Memory B cell (primary cell): Measurements from ENCODE around the gene GALR2.

Source experiments
- ATAC-seq: fragments of 150-1000 bp; cut with Tn5 transposase; 2 replicates; pipeline ENCODE4 v1.10.0; 2021; ENCODE audit warnings: low read depth, mild to moderate bottlenecking, moderate library complexity
- DNase-seq, 2 donors: peaks; one replicate each; pipeline ENCODE4 v3.0.0; 2022; ENCODE audit warnings: low spot score in 2 of 2
- H3K27ac Mint-ChIP-seq: one replicate; pipeline ENCODE4 v1.8.0; 2022; ENCODE audit warnings: mild to moderate bottlenecking, moderate library complexity, mixed read lengths
- H3K27me3 Mint-ChIP-seq: one replicate; pipeline ENCODE4 v1.8.0; 2022; ENCODE audit warnings: mixed read lengths
- H3K36me3 Mint-ChIP-seq: one replicate; pipeline ENCODE4 v1.8.0; 2022; ENCODE audit warnings: mild to moderate bottlenecking, mixed read lengths
- H3K4me1 Mint-ChIP-seq: one replicate; pipeline ENCODE4 v1.8.0; 2022; ENCODE audit warnings: mixed read lengths
- H3K4me3 Mint-ChIP-seq: one replicate; pipeline ENCODE4 v1.8.0; 2022; ENCODE audit warnings: mild to moderate bottlenecking, moderate library complexity, mixed read lengths
- H3K9me3 Mint-ChIP-seq: one replicate; pipeline ENCODE4 v1.8.0; 2022; ENCODE audit warnings: mixed read lengths

The GALR2 gene

GRCh38 chr17:76089680-76090516 is 15.3 kb downstream of the GALR2 start:
- Mint-ChIP-seq H3K4me3 (no peak overlapping the region), H3K36me3 (peaks cover 25% of the 10 kb centered on the region), H3K27me3 (no peaks in the 10 kb centered on the region), H3K4me1 (peaks cover 3% of the 10 kb centered on the region), H3K9me3 (no peaks in the 10 kb centered on the region), H3K27ac (no peak overlapping the region)
- DNase-seq (no peak), ATAC-seq (no peak)

GRCh38 chr17:76090517-76091129 is 16.0 kb downstream of the GALR2 start:
- Mint-ChIP-seq H3K9me3 (no peaks in the 10 kb centered on the region), H3K27me3 (no peaks in the 10 kb centered on the region), H3K4me3 (no peak overlapping the region), H3K4me1 (peaks cover 3% of the 10 kb centered on the region), H3K27ac (no peak overlapping the region), H3K36me3 (peaks cover 26% of the 10 kb centered on the region)
- no peak for ATAC-seq
- no peak for DNase-seq

- no peak overlapping the region for H3K4me3 Mint-ChIP-seq
- no peak for ATAC-seq
- H3K36me3 Mint-ChIP-seq, result peaks cover 26% of the 10 kb centered on the region
- H3K4me1 Mint-ChIP-seq, result peaks cover 3% of the 10 kb centered on the region
- no peaks in the 10 kb centered on the region for H3K9me3 Mint-ChIP-seq
- no peaks in the 10 kb centered on the region for H3K27me3 Mint-ChIP-seq
- no peak overlapping the region for H3K27ac Mint-ChIP-seq
- DNase-seq, result no peak
Measured at GRCh38 chr17:76091526-76092286, 17.1 kb downstream of the GALR2 start.

GRCh38 chr17:76092526-76093413 is 18.2 kb downstream of the GALR2 start:
- H3K36me3 Mint-ChIP-seq, result peaks cover 27% of the 10 kb centered on the region
- H3K4me3 Mint-ChIP-seq, result no peak overlapping the region
- peaks cover 3% of the 10 kb centered on the region for H3K4me1 Mint-ChIP-seq
- no peaks in the 10 kb centered on the region for H3K9me3 Mint-ChIP-seq
- no peak overlapping the region for H3K27ac Mint-ChIP-seq
- no peaks in the 10 kb centered on the region for H3K27me3 Mint-ChIP-seq
- ATAC-seq, result no peak
- DNase-seq, result no peak

GRCh38 chr17:76094046-76094445 is 19.5 kb downstream of the GALR2 start:
- H3K4me3 Mint-ChIP-seq, result no peak overlapping the region
- DNase-seq (no peak), ATAC-seq (no peak)
- H3K27me3 Mint-ChIP-seq, result no peaks in the 10 kb centered on the region
- no peaks in the 10 kb centered on the region for H3K9me3 Mint-ChIP-seq
- H3K4me1 Mint-ChIP-seq, result peaks cover 3% of the 10 kb centered on the region
- no peak overlapping the region for H3K27ac Mint-ChIP-seq
- peaks cover 26% of the 10 kb centered on the region for H3K36me3 Mint-ChIP-seq

- no peak overlapping the region for H3K4me3 Mint-ChIP-seq
- DNase-seq (no peak), ATAC-seq (no peak)
- H3K27ac Mint-ChIP-seq, result no peak overlapping the region
- peaks cover 5% of the 10 kb centered on the region for H3K4me1 Mint-ChIP-seq
- H3K27me3 Mint-ChIP-seq, result no peaks in the 10 kb centered on the region
- peaks cover 29% of the 10 kb centered on the region for H3K36me3 Mint-ChIP-seq
- no peaks in the 10 kb centered on the region for H3K9me3 Mint-ChIP-seq
Measured at GRCh38 chr17:76095943-76096342, 21.4 kb downstream of the GALR2 start.

- Mint-ChIP-seq H3K4me3 (no peak overlapping the region), H3K4me1 (peaks cover 7% of the 10 kb centered on the region), H3K9me3 (no peaks in the 10 kb centered on the region), H3K27me3 (no peaks in the 10 kb centered on the region), H3K27ac (no peak overlapping the region), H3K36me3 (peaks cover 28% of the 10 kb centered on the region)
- ATAC-seq, result no peak
- no peak for DNase-seq
Measured at GRCh38 chr17:76097716-76098295, 23.2 kb downstream of the GALR2 start.

- ATAC-seq (no peak), DNase-seq (no peak)
- Mint-ChIP-seq H3K4me1 (peaks cover 15% of the 10 kb centered on the region), H3K27ac (peak overlapping the region; percentile 96), H3K36me3 (peaks cover 15% of the 10 kb centered on the region), H3K9me3 (no peaks in the 10 kb centered on the region), H3K4me3 (peak overlapping the region; percentile 95), H3K27me3 (no peaks in the 10 kb centered on the region)
Measured at GRCh38 chr17:76102944-76103273, 28.3 kb downstream of the GALR2 start.

GRCh38 chr17:76103274-76104139 is 28.9 kb downstream of the GALR2 start, which contains the start of gene EXOC7:
EXOC7 (minus strand) TSS chr17:76103787; CDS start chr17:76103692, 95 bp downstream.
- Mint-ChIP-seq H3K27me3 (no peaks in the 10 kb centered on the region), H3K4me1 (peaks cover 15% of the 10 kb centered on the region), H3K27ac (peak within 1 kb of the TSS; percentile 96), H3K9me3 (no peaks in the 10 kb centered on the region), H3K36me3 (peaks cover 14% of the 10 kb centered on the region), H3K4me3 (peak within 1 kb of the TSS; percentile 95)
- DNase-seq (peak; percentile 90 to 92), ATAC-seq (peak; percentile 94)

- peaks cover 11% of the 10 kb centered on the region for H3K36me3 Mint-ChIP-seq
- ATAC-seq (no peak), DNase-seq (peak in 1 of 2 donors; percentile 20)
- peak overlapping the region; percentile 96 for H3K27ac Mint-ChIP-seq
- peak overlapping the region; percentile 95 for H3K4me3 Mint-ChIP-seq
- no peaks in the 10 kb centered on the region for H3K27me3 Mint-ChIP-seq
- peaks cover 15% of the 10 kb centered on the region for H3K4me1 Mint-ChIP-seq
- H3K9me3 Mint-ChIP-seq, result no peaks in the 10 kb centered on the region
Measured at GRCh38 chr17:76104140-76104895, 29.7 kb downstream of the GALR2 start.

GRCh38 chr17:76104896-76105231 is 30.3 kb downstream of the GALR2 start:
- ATAC-seq (no peak), DNase-seq (no peak)
- Mint-ChIP-seq H3K4me3 (peak overlapping the region; percentile 60), H3K27me3 (no peaks in the 10 kb centered on the region), H3K27ac (no peak overlapping the region), H3K4me1 (peaks cover 15% of the 10 kb centered on the region), H3K9me3 (no peaks in the 10 kb centered on the region), H3K36me3 (peaks cover 9% of the 10 kb centered on the region)

- H3K36me3 Mint-ChIP-seq, result no peaks in the 10 kb centered on the region
- no peaks in the 10 kb centered on the region for H3K9me3 Mint-ChIP-seq
- peaks cover 9% of the 10 kb centered on the region for H3K4me1 Mint-ChIP-seq
- H3K27me3 Mint-ChIP-seq, result no peaks in the 10 kb centered on the region
- H3K4me3 Mint-ChIP-seq, result no peak overlapping the region
- H3K27ac Mint-ChIP-seq, result no peak overlapping the region
- no peak for ATAC-seq
- DNase-seq, result no peak
Measured at GRCh38 chr17:76106703-76107102, 32.1 kb downstream of the GALR2 start.
